Stimulated activated naive B cell treated with anti-CD40 and anti-IgM and Interleukin-4, amounts not matched to agents 10 μg/mL and 1 μg/mL and 100 μg/mL, for 72 hours (primary cell): ENCODE measurements around the gene HRAS.
A peak's percentile ranks its signal among the peaks of the same experiment; 100 is the strongest.

Experiments used
- ATAC-seq, 2 donors: fragments of 150-1000 bp; cut with Tn5 transposase; replicated peaks; 2 replicates each; pipeline ENCODE4 v1.10.0; 2021; ENCODE audit warnings: moderate library complexity in 1 of 2
- DNase-seq: peaks from one replicate; pipeline ENCODE4 v3.0.0; 2021
- H3K27ac Mint-ChIP-seq: one replicate; pipeline ENCODE4 v1.8.0; 2022; ENCODE audit warnings: mild to moderate bottlenecking, mixed read lengths
- H3K27me3 Mint-ChIP-seq, 2 donors: one replicate each; pipeline ENCODE4 v1.8.0; 2022; ENCODE audit warnings: mixed read lengths in 2 of 2
- H3K36me3 Mint-ChIP-seq, 2 donors: one replicate each; pipeline ENCODE4 v1.8.0; 2022; ENCODE audit warnings: mixed read lengths in 2 of 2, mild to moderate bottlenecking in 1 of 2
- H3K4me1 Mint-ChIP-seq, 2 donors: one replicate each; pipeline ENCODE4 v1.8.0; 2022; ENCODE audit warnings: mixed read lengths in 2 of 2, mild to moderate bottlenecking in 1 of 2
- H3K4me3 Mint-ChIP-seq, 2 donors: one replicate each; pipeline ENCODE4 v1.8.0; 2022; ENCODE audit warnings: mild to moderate bottlenecking in 2 of 2, mixed read lengths in 2 of 2, moderate library complexity in 1 of 2
- H3K9me3 Mint-ChIP-seq, 2 donors: one replicate each; pipeline ENCODE4 v1.8.0; 2022; ENCODE audit warnings: mixed read lengths in 2 of 2, mild to moderate bottlenecking in 1 of 2

Gene HRAS

GRCh38 chr11:497565-498296 lies 37.6 kb downstream of the HRAS start:
- ATAC-seq: no peak
- no peaks in the 10 kb centered on the region for H3K27me3 Mint-ChIP-seq
- no peak overlapping the region for H3K4me3 Mint-ChIP-seq
- DNase-seq: no peak
- H3K4me1 Mint-ChIP-seq: peaks cover 15 to 28% of the 10 kb centered on the region in 2 donors
- peaks cover 59 to 70% of the 10 kb centered on the region in 2 donors for H3K36me3 Mint-ChIP-seq
- peak overlapping the region; percentile 79 for H3K27ac Mint-ChIP-seq
- H3K9me3 Mint-ChIP-seq: no peaks in the 10 kb centered on the region

GRCh38 chr11:496834-497564 lies 38.4 kb downstream of the HRAS start:
- H3K4me3 Mint-ChIP-seq: no peak overlapping the region
- no peak for DNase-seq
- no peaks in the 10 kb centered on the region for H3K27me3 Mint-ChIP-seq
- H3K36me3 Mint-ChIP-seq: peaks cover 66 to 73% of the 10 kb centered on the region in 2 donors
- ATAC-seq: no peak
- no peak overlapping the region for H3K27ac Mint-ChIP-seq
- no peaks in the 10 kb centered on the region for H3K9me3 Mint-ChIP-seq
- peaks cover 13 to 22% of the 10 kb centered on the region in 2 donors for H3K4me1 Mint-ChIP-seq

GRCh38 chr11:495537-495931 lies 39.8 kb downstream of the HRAS start:
- Mint-ChIP-seq H3K4me3 (no peak overlapping the region), H3K27me3 (no peaks in the 10 kb centered on the region), H3K9me3 (no peaks in the 10 kb centered on the region), H3K4me1 (peaks cover 4 to 13% of the 10 kb centered on the region in 2 donors), H3K27ac (no peak overlapping the region), H3K36me3 (peaks cover 62 to 69% of the 10 kb centered on the region in 2 donors)
- ATAC-seq (no peak), DNase-seq (no peak)

GRCh38 chr11:494761-495536 lies 40.4 kb downstream of the HRAS start:
- ATAC-seq: no peak
- Mint-ChIP-seq H3K4me3 (no peak overlapping the region), H3K9me3 (no peaks in the 10 kb centered on the region), H3K36me3 (peaks cover 57 to 66% of the 10 kb centered on the region in 2 donors), H3K27ac (peak overlapping the region; percentile 87), H3K27me3 (no peaks in the 10 kb centered on the region), H3K4me1 (peaks cover 4 to 10% of the 10 kb centered on the region in 2 donors)
- DNase-seq: no peak

- H3K4me3 Mint-ChIP-seq: no peak overlapping the region
- H3K27me3 Mint-ChIP-seq: no peaks in the 10 kb centered on the region
- H3K27ac Mint-ChIP-seq: peak overlapping the region; percentile 42
- peak in 1 of 2 donors; percentile 16 for ATAC-seq
- H3K36me3 Mint-ChIP-seq: peaks cover 45 to 56% of the 10 kb centered on the region in 2 donors
- peaks cover 4 to 7% of the 10 kb centered on the region in 2 donors for H3K4me1 Mint-ChIP-seq
- no peak for DNase-seq
- H3K9me3 Mint-ChIP-seq: no peaks in the 10 kb centered on the region
Measured at GRCh38 chr11:492427-493226, 42.7 kb downstream of the HRAS start.

- Mint-ChIP-seq H3K4me3 (no peak overlapping the region), H3K27me3 (no peaks in the 10 kb centered on the region), H3K4me1 (no peaks in the 10 kb centered on the region), H3K36me3 (peaks cover 34 to 43% of the 10 kb centered on the region in 2 donors), H3K9me3 (no peaks in the 10 kb centered on the region), H3K27ac (no peak overlapping the region)
- DNase-seq (no peak), ATAC-seq (no peak)
Measured at GRCh38 chr11:491358-491757, 44.0 kb downstream of the HRAS start.

- H3K4me3 Mint-ChIP-seq: no peak overlapping the region
- H3K36me3 Mint-ChIP-seq: peaks cover 32 to 39% of the 10 kb centered on the region in 2 donors
- no peaks in the 10 kb centered on the region for H3K9me3 Mint-ChIP-seq
- DNase-seq: no peak
- H3K4me1 Mint-ChIP-seq: no peaks in the 10 kb centered on the region
- H3K27ac Mint-ChIP-seq: no peak overlapping the region
- H3K27me3 Mint-ChIP-seq: no peaks in the 10 kb centered on the region
- no peak for ATAC-seq
Measured at GRCh38 chr11:490930-491260, 44.5 kb downstream of the HRAS start.

- Mint-ChIP-seq H3K4me1 (no peaks in the 10 kb centered on the region), H3K9me3 (no peaks in the 10 kb centered on the region), H3K36me3 (peaks cover 31 to 36% of the 10 kb centered on the region in 2 donors)
Measured at GRCh38 chr11:490186-490929, 45.0 kb downstream of the HRAS start.

GRCh38 chr11:489610-490185 lies 45.7 kb downstream of the HRAS start:
- Mint-ChIP-seq H3K27ac (no peak overlapping the region), H3K27me3 (no peaks in the 10 kb centered on the region), H3K9me3 (no peaks in the 10 kb centered on the region), H3K4me1 (no peaks in the 10 kb centered on the region), H3K36me3 (peaks cover 25 to 30% of the 10 kb centered on the region in 2 donors), H3K4me3 (no peak overlapping the region)
- no peak for DNase-seq
- ATAC-seq: no peak

More at GRCh38 chr11:490186-490929, 45.0 kb downstream of the HRAS start:
- Mint-ChIP-seq H3K27me3 (no peaks in the 10 kb centered on the region), H3K27ac (no peak overlapping the region), H3K4me3 (no peak overlapping the region)
- no peak for ATAC-seq
- DNase-seq: no peak

- no peak overlapping the region for H3K27ac Mint-ChIP-seq
- H3K9me3 Mint-ChIP-seq: no peaks in the 10 kb centered on the region
- H3K4me1 Mint-ChIP-seq: no peaks in the 10 kb centered on the region
- H3K36me3 Mint-ChIP-seq: peaks cover 27% of the 10 kb centered on the region in 2 donors
- DNase-seq: no peak
- H3K27me3 Mint-ChIP-seq: no peaks in the 10 kb centered on the region
- no peak for ATAC-seq
- no peak overlapping the region for H3K4me3 Mint-ChIP-seq
Measured at GRCh38 chr11:488992-489391, 46.4 kb downstream of the HRAS start.

- Mint-ChIP-seq H3K4me1 (no peaks in the 10 kb centered on the region), H3K4me3 (no peak overlapping the region), H3K9me3 (no peaks in the 10 kb centered on the region), H3K36me3 (peaks cover 27% of the 10 kb centered on the region in 2 donors), H3K27me3 (no peaks in the 10 kb centered on the region), H3K27ac (no peak overlapping the region)
- no peak for ATAC-seq
- DNase-seq: no peak
Measured at GRCh38 chr11:488579-488978, 46.8 kb downstream of the HRAS start.

- DNase-seq (no peak), ATAC-seq (no peak)
- H3K36me3 Mint-ChIP-seq: peaks cover 26% of the 10 kb centered on the region in 2 donors
- H3K27ac Mint-ChIP-seq: no peak overlapping the region
- H3K4me3 Mint-ChIP-seq: no peak overlapping the region
- no peaks in the 10 kb centered on the region for H3K9me3 Mint-ChIP-seq
- no peaks in the 10 kb centered on the region for H3K4me1 Mint-ChIP-seq
- H3K27me3 Mint-ChIP-seq: no peaks in the 10 kb centered on the region
Measured at GRCh38 chr11:488062-488461, 47.3 kb downstream of the HRAS start.

GRCh38 chr11:487571-488021 lies 47.8 kb downstream of the HRAS start:
- Mint-ChIP-seq H3K36me3 (peaks cover 22 to 23% of the 10 kb centered on the region in 2 donors), H3K4me3 (no peak overlapping the region), H3K27ac (no peak overlapping the region), H3K27me3 (no peaks in the 10 kb centered on the region), H3K9me3 (no peaks in the 10 kb centered on the region), H3K4me1 (no peaks in the 10 kb centered on the region)
- DNase-seq (no peak), ATAC-seq (no peak)
